GM21723 (cell line): Measurements from ENCODE around the gene DUSP18.
"Not testable (repeated sequence)": the region's sequence is repeated elsewhere in the genome, so short reads cannot be mapped to it uniquely, and the experiment has no call there.

Experiments used
- ATAC-seq: cut with Tn5 transposase; IDR thresholded peaks from one replicate; pipeline ENCODE4 v1.9.1; 2021; ENCODE audit warnings: mild to moderate bottlenecking, moderate library complexity; ENCODE audit not compliant: unreplicated experiment

The DUSP18 gene

GRCh38 chr22:30640839-30641430 lies 26.7 kb downstream of the DUSP18 start:
- ATAC-seq: no peak

DNA sequence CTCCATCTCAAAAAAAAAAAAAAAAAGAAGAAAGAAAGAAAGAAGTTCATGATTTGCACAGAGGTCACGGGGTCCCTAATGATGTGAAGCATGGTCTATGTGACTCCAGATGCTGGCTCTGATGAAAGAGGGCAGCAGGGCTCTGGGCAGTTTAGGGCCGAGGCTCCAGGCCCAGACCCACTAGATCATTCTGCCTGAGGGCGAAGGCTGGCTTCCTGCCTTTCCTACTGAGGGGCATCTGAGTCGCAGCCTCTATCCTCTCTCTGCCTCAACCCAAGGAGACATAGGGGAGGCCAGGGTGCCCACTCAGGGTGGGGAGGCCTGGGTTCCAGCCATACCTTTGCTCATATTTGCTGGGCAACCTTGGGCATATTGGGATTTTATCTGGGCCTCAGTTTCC lies 27.3 kb downstream of the DUSP18 start:
- no peak for ATAC-seq

DNA sequence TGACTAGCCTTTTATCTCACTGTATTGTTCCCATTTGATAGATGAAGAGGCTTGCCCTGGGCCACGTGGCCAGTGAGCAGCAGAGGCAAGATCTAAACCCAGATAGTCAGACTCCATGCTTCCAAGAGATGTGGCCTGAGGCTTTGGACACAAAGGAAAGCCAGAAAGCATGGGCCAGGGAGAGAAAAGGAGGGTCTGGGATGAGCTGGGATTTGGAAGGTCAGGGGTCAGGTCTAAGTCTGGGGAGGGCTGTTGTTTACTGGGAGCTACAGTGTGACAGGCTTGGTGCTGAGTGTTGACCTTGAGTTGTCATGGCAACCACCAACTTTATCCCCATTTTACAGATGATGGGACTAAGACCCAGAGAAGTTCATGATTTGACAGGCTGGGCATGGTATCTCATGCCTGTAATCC lies 30.0 kb downstream of the DUSP18 start:
- no peak for ATAC-seq

DNA sequence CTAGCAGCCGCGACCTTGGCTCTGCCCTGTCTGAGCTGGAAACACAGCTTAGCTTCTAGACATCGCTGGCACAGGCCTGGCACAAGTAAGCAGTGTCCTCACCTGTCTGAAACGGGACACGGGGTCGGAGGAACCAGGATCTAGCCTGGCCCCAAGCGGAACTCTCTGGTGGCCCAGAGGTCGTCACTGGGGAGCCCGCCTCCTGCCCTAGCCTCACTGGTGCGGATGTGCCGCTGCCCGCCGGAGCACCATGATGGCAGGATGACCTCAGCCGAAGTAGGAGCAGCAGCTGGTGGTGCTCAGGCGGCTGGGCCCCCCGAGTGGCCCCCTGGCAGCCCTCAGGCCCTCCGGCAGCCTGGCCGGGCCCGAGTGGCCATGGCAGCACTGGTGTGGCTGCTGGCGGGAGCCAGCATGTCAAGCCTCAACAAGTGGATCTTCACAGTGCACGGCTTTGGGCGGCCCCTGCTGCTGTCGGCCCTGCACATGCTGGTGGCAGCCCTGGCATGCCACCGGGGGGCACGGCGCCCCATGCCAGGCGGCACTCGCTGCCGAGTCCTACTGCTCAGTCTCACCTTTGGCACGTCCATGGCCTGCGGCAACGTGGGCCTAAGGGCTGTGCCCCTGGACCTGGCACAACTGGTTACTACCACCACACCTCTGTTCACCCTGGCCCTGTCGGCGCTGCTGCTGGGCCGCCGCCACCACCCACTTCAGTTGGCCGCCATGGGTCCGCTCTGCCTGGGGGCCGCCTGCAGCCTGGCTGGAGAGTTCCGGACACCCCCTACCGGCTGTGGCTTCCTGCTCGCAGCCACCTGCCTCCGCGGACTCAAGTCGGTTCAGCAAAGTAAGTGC lies 31.2 kb downstream of the DUSP18 start:
- no peak for ATAC-seq

DNA sequence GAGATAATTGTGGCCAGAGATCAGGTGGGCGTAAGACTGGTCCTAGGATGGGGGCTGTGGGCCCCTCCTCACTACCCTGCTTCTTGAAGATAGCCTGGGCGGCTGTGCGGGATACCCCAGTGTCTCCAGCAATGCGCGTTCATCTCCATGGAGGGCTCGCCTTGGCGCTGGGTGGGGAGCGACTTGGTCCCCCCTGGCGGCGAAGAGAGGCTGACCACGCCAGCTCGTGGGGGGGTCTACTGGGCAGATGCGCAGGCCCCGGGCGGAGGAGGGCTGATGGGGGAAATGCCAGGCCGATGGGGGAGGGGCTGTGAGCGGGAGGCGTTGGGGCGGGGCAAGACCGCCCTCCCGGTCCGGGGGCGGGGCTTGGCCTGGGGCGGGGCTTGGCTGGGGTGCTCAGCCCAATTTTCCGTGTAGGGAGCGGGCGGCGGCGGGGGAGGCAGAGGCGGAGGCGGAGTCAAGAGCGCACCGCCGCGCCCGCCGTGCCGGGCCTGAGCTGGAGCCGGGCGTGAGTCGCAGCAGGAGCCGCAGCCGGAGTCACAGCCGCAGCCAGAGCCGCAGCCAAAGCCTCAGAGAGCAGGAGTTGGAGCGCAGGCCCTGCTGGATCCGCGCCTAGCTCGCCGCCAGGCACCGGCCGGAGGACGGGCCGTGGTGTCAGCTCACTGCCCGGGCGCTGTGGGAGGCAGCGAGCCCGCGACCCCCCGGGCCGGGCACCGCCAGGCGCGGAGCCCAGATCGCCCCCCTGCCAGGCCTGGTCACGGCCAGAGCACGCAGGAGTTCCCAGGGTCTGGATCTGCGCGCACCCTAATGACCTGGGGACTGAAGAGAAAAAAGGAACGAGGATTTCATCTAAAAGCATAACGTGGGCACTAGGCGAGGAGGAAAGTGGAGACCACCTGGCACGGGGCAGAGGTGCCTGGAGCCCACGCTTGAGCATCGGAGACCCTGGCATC lies 32.1 kb downstream of the DUSP18 start, which contains the start of gene SLC35E4:
TSS of gene SLC35E4 (plus strand) at position 509 of the 953 bp plus-strand sequence. CDS start 670 bp downstream, outside the sequence.
- ATAC-seq: peak; percentile 69

DNA sequence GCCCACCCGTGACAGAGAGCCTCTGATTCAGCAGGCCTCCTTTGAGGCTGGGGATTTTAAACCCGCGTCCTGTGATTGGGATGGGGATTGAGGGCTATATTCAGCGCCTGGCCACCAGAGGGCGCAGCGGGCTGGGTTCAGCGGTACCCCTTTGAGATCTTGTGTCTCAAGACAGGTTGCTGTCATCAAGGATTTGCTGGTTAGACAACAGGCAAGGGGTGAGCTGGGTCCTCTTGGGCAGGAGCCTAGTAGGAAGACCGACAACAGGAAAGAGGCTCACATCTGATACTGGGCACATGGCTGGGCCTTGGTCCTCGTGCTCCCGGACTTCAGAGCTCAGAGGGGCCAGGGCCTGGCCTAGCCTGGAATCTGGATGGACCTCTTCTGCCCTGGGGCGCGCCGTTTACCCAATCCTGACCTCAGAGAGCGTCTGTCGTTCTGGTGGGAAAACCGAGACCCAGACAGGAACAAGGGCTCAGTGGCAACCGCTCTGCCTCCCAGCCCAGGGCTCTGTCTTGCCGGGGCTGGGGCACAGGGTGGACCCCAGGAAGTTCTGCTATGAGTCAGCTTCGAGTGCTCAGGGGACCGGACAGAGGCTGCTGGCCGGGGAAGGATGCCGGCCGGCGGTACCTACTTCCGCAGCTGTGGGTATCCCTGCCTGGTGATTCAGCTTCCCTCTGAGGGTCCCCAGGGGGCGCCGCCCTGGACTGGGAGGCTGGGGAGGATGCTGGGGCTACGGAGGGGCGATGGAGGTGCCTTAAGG lies 33.0 kb downstream of the DUSP18 start:
- peak; percentile 49 for ATAC-seq

GRCh38 chr22:30631469-30631868 lies 36.2 kb downstream of the DUSP18 start:
- ATAC-seq: not testable (repeated sequence)

DNA sequence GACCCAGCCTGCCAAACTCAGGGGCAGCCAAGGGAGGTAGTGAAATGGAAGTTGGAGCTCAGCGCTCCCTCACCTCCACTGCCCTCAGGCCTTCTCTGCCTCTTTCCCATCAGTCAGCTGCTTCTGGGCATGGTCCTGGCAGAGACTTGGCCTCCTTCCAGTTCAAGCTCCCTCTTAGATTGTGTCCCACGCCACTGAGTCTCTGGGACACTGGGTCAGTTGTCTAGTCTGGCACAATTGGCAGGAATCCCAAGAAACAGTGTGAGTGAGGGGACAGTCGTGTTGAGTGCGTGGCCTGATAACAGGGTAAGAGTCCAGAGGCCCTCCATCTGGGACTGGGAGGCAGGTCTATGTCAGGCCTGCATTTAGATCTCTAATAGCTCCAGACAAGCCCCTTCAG lies 39.2 kb downstream of the DUSP18 start:
- no peak for ATAC-seq

- ATAC-seq: no peak
These were observed 40.2 kb downstream of the DUSP18 start for GRCh38 chr22:30627471-30627870.

GRCh38 chr22:30626413-30626812 lies 41.3 kb downstream of the DUSP18 start:
- no peak for ATAC-seq

DNA sequence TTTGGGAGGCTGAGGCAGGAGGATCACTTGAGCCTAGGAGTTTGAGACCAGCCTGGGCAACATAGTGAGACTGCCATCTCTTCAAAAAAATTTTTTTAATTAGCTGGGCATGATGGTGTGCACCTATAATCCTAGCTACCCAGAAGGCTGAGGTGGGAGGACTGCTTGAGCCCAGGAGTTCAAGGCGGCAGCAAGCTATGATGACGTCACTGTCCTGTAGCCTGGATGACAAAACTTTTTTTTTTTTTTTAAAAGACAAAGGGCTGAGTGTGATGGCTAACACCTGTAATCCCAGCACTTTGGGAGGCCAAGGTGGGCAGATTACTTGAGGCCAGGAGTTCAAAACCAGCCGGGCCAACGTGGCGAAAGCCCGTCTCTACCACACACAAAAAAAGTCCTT lies 47.8 kb downstream of the DUSP18 start:
- not testable (repeated sequence) for ATAC-seq

DNA sequence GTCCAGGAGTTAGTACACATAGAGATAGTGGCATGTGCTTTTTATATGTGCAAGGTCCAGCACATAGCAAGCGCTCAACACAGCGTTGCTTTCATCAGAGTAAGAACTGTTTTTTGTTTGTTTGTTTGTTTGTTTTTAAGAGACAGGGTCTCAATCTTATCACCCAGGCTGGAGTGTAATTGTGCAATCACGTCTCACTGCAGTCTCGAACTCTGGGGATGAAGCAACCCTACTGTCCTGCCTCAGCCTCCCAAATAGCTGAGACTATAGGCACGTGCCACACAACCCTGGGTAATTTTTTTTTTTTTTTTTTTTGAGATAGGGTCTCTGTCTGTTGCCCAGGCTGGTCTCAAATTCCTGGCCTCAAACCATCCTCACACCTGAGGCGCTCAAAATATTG lies 49.9 kb downstream of the DUSP18 start:
- no peak for ATAC-seq

GRCh38 chr22:30615543-30615954 lies 52.1 kb downstream of the DUSP18 start:
- ATAC-seq: no peak

DNA sequence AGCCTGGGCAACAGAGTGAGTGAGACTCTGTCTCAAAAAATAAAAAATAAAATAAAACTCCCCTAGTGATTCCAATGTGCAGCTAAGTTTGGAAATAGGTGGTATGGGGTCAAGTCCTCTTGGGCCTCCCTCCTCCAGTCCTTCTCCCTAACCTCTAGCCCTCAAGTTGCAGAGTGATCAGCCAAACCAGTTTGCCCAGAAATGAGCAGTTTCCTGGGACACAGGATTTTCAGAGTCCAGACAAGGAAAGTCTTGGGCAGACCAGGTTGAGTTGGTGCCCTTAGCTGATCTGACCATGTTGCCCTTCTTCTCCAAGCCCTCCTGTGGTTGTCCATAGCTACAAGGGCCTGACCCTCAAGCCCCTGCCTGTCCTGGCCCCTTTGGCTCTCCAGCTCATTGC lies 52.8 kb downstream of the DUSP18 start:
- no peak for ATAC-seq

GRCh38 chr22:30614268-30614667 lies 53.4 kb downstream of the DUSP18 start:
- ATAC-seq: no peak

DNA sequence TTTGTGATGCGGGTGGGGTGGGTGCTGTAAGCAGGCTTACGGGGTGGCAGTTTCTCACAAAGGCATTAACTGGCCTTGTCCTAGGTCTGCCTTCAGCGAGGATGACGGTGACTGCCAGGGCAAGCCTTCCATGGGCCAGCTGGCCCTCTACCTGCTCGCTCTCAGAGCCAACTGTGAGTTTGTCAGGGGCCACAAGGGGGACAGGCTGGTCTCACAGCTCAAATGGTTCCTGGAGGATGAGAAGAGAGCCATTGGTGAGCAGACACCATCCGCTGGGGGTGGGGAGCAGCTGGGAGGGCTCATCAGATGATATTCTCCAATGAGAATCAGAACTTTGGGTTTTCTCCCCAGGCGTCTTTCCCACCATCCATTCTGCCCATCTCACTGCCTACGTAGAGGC lies 54.9 kb downstream of the DUSP18 start:
- ATAC-seq: no peak
